HCT116 (cell line): ENCODE results near the gene SLC12A4.

ENCODE experiments used
- CBX3 ChIP-seq: IDR thresholded peaks from 2 replicates; pipeline ENCODE4 v1.6.1; 2012; ENCODE audit warnings: low read depth
- EZH2 ChIP-seq: fragments of 200-600 bp; sonication (generic); IDR thresholded peaks from 2 replicates; pipeline ENCODE4 v1.6.1; 2017; ENCODE audit warnings: antibody characterized with exemption, mixed run types
- SIN3A ChIP-seq: IDR thresholded peaks from 2 replicates; pipeline ENCODE4 v1.6.1; 2012; ENCODE audit warnings: low read depth
- ZNF274 ChIP-seq: fragments of 200-500 bp; sonication (Bioruptor generic); IDR thresholded peaks from 2 replicates; pipeline ENCODE4 v1.6.1; 2014; ENCODE audit warnings: mild to moderate bottlenecking, low read depth, low read length, inconsistent platforms
- TF ChIP-seq, protein P1 (sequence below), 3 experiments: fragments of 200-600 bp in 1 of 3; sonication (generic) in 1 of 3; IDR thresholded peaks in 2 of 3; conservative IDR thresholded peaks in 1 of 3; 2 replicates each; pipeline ENCODE4 v1.5.1; 2012 to 2017; ENCODE audit warnings: low read depth in 2 of 3, low read length in 2 of 3, antibody characterized with exemption in 1 of 3, borderline replicate concordance in 1 of 3, control low read depth in 1 of 3, mild to moderate bottlenecking in 1 of 3, mixed read lengths in 1 of 3, mixed run types in 1 of 3, moderate library complexity in 1 of 3; ENCODE audit not compliant: insufficient read depth in 1 of 3

DNA sequence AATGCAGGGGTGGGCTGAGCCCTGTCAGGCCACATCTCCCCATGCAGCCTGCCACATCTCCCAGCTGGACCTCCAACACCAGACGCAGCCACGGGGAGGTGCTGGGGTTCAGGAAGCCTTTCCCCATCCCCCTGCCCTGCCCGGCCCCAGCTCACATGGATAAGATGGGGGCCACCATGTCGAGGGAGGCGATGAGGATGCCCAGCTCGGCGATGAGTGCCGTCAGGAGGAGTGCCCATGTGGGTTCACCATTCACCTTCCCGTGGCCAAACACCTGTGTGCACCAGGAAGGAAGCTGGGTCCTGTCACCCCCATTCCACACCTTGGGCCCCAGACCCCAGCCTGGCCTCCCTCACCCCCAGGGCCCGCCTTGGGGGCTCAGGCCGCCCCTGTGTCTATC is 18.8 kb downstream of the SLC12A4 start:
- TF ChIP-seq, protein P1, sequence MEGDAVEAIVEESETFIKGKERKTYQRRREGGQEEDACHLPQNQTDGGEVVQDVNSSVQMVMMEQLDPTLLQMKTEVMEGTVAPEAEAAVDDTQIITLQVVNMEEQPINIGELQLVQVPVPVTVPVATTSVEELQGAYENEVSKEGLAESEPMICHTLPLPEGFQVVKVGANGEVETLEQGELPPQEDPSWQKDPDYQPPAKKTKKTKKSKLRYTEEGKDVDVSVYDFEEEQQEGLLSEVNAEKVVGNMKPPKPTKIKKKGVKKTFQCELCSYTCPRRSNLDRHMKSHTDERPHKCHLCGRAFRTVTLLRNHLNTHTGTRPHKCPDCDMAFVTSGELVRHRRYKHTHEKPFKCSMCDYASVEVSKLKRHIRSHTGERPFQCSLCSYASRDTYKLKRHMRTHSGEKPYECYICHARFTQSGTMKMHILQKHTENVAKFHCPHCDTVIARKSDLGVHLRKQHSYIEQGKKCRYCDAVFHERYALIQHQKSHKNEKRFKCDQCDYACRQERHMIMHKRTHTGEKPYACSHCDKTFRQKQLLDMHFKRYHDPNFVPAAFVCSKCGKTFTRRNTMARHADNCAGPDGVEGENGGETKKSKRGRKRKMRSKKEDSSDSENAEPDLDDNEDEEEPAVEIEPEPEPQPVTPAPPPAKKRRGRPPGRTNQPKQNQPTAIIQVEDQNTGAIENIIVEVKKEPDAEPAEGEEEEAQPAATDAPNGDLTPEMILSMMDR (IDR thresholded peaks at IDR 0.05 in 2 of 3, conservative IDR thresholded peaks at IDR 0.05 in 1 of 3; ENCODE audit: borderline replicate concordance in 1 of 3, insufficient read depth in 1 of 3, low read depth in 2 of 3, low read length in 2 of 3), result no peak
- TF ChIP-seq CBX3 (no peak), EZH2 (no peak), SIN3A (no peak), ZNF274 (no peak)
